H9 (cell line): Measurements from ENCODE around the gene XRCC2. TPM values are rescaled to one million over a fixed set of nuclear protein-coding genes. Genes with fewer than 3 reads are reported as not detected.

Source experiments
- DNase-seq: peaks from one replicate; pipeline ENCODE4 v3.0.0-alpha.2; 2017
- H2AFZ ChIP-seq: one replicate; pipeline ENCODE4 v1.6.1; 2013; ENCODE audit warnings: mild to moderate bottlenecking, low read length, control low read depth, moderate library complexity
- H2AK5ac ChIP-seq: 2 replicates; pipeline ENCODE4 v1.6.1; 2013; ENCODE audit warnings: low read length, control low read depth, mixed read lengths; ENCODE audit not compliant: insufficient read length
- H2BK120ac ChIP-seq: one replicate; pipeline ENCODE4 v1.6.1; 2013; ENCODE audit warnings: low read depth, mild to moderate bottlenecking, low read length, control low read depth, inconsistent platforms; ENCODE audit not compliant: poor library complexity, severe bottlenecking
- H2BK12ac ChIP-seq: 2 replicates; pipeline ENCODE4 v1.6.1; 2013; ENCODE audit warnings: low read length, control low read depth, mixed read lengths, low read depth; ENCODE audit not compliant: insufficient read length
- H2BK15ac ChIP-seq: 2 replicates; pipeline ENCODE4 v1.6.1; 2013; ENCODE audit warnings: low read depth, low read length, control low read depth
- H2BK20ac ChIP-seq: one replicate; pipeline ENCODE4 v1.6.1; 2013; ENCODE audit warnings: low read depth, mild to moderate bottlenecking, low read length, control low read depth, inconsistent platforms; ENCODE audit not compliant: poor library complexity, severe bottlenecking
- H2BK5ac ChIP-seq: 2 replicates; pipeline ENCODE4 v1.6.1; 2013; ENCODE audit warnings: low read length, control low read depth, mixed read lengths; ENCODE audit not compliant: insufficient read length
- H3K14ac ChIP-seq: 2 replicates; pipeline ENCODE4 v1.6.1; 2013; ENCODE audit warnings: low read length, control low read depth; ENCODE audit not compliant: insufficient read depth
- H3K18ac ChIP-seq: 2 replicates; pipeline ENCODE4 v1.6.1; 2013; ENCODE audit warnings: low read depth, mild to moderate bottlenecking, mixed read lengths, low read length, control low read depth; ENCODE audit not compliant: insufficient read length
- H3K23ac ChIP-seq: 2 replicates; pipeline ENCODE4 v1.6.1; 2013; ENCODE audit warnings: low read length, control low read depth, mixed read lengths, low read depth; ENCODE audit not compliant: insufficient read length
- H3K23me2 ChIP-seq: 2 replicates; pipeline ENCODE4 v1.6.1; 2013; ENCODE audit warnings: low read depth, mild to moderate bottlenecking, mixed read lengths, low read length, control low read depth; ENCODE audit not compliant: insufficient read length, poor library complexity, severe bottlenecking
- H3K27ac ChIP-seq: 2 replicates; pipeline ENCODE4 v1.5.1; 2013; ENCODE audit warnings: low read length, control low read depth, mixed read lengths, low read depth; ENCODE audit not compliant: insufficient read length
- H3K27me3 ChIP-seq: 2 replicates; pipeline ENCODE4 v1.6.1; 2013; ENCODE audit warnings: low read length, control low read depth, inconsistent platforms; ENCODE audit not compliant: insufficient read depth
- H3K4ac ChIP-seq: 2 replicates; pipeline ENCODE4 v1.6.1; 2013; ENCODE audit warnings: low read depth, mild to moderate bottlenecking, control low read depth, inconsistent platforms, low read length, moderate library complexity
- H3K4me1 ChIP-seq: 2 replicates; pipeline ENCODE4 v1.6.1; 2013; ENCODE audit warnings: low read length, control low read depth, inconsistent platforms; ENCODE audit not compliant: insufficient read depth
- H3K4me2 ChIP-seq: 2 replicates; pipeline ENCODE4 v1.6.1; 2013; ENCODE audit warnings: low read length, control low read depth, mixed read lengths; ENCODE audit not compliant: insufficient read length, insufficient read depth
- H3K56ac ChIP-seq: 2 replicates; pipeline ENCODE4 v1.6.1; 2013; ENCODE audit warnings: low read depth, mild to moderate bottlenecking, mixed read lengths, low read length, control low read depth; ENCODE audit not compliant: insufficient read length
- H3K79me1 ChIP-seq: 2 replicates; pipeline ENCODE4 v1.6.1; 2013; ENCODE audit warnings: low read depth, mild to moderate bottlenecking, moderate library complexity, low read length, control low read depth, inconsistent platforms; ENCODE audit not compliant: insufficient read depth, poor library complexity, severe bottlenecking
- H3K79me2 ChIP-seq: 2 replicates; pipeline ENCODE4 v1.6.1; 2013; ENCODE audit warnings: low read length, control low read depth, inconsistent platforms; ENCODE audit not compliant: insufficient read depth
- H3K9ac ChIP-seq: 2 replicates; pipeline ENCODE4 v1.6.1; 2013; ENCODE audit warnings: low read length, control low read depth, mixed read lengths; ENCODE audit not compliant: insufficient read length; ENCODE audit errors: extremely low read depth
- H3K9me3 ChIP-seq: one replicate; pipeline ENCODE4 v1.6.1; 2013; ENCODE audit warnings: low read depth, low read length, inconsistent platforms; ENCODE audit not compliant: control insufficient read depth
- H3T11ph ChIP-seq: one replicate; pipeline ENCODE4 v1.6.1; 2013; ENCODE audit warnings: mild to moderate bottlenecking, low read length, control low read depth, inconsistent platforms
- H4K20me1 ChIP-seq: one replicate; pipeline ENCODE4 v1.6.1; 2013; ENCODE audit not compliant: control insufficient read depth, insufficient read length, insufficient read depth
- H4K5ac ChIP-seq: 2 replicates; pipeline ENCODE4 v1.6.1; 2013; ENCODE audit warnings: low read depth, mild to moderate bottlenecking, mixed read lengths, low read length, control low read depth; ENCODE audit not compliant: insufficient read length
- H4K8ac ChIP-seq: replicated peaks from 2 replicates; pipeline ENCODE4 v1.6.1; 2013; ENCODE audit warnings: low read length, control low read depth, mixed read lengths, low read depth; ENCODE audit not compliant: insufficient read length
- H4K91ac ChIP-seq: 2 replicates; pipeline ENCODE4 v1.6.1; 2013; ENCODE audit warnings: low read depth, mild to moderate bottlenecking, moderate library complexity, mixed read lengths, low read length, control low read depth; ENCODE audit not compliant: insufficient read length
- H3K27ac Mint-ChIP-seq, 3 experiments: 2 replicates in 2 of 3; 3 replicates in 1 of 3; pipeline ENCODE4 v1.8.0; 2020 to 2021; ENCODE audit warnings: mixed read lengths in 3 of 3, mild to moderate bottlenecking in 1 of 3, moderate library complexity in 1 of 3
- H3K27me3 Mint-ChIP-seq: 2 replicates; pipeline ENCODE4 v1.8.0; 2021; ENCODE audit warnings: low read depth, mild to moderate bottlenecking, moderate library complexity, mixed read lengths
- H3K36me3 Mint-ChIP-seq, 3 experiments: 2 replicates in 2 of 3; 3 replicates in 1 of 3; pipeline ENCODE4 v1.8.0; 2020 to 2021; ENCODE audit warnings: low read depth in 3 of 3, mixed read lengths in 3 of 3; ENCODE audit not compliant: insufficient read depth in 1 of 3
- H3K4me1 Mint-ChIP-seq, 2 experiments: 2 replicates each; pipeline ENCODE4 v1.8.0; 2020; ENCODE audit warnings: mixed read lengths in 2 of 2
- H3K4me3 Mint-ChIP-seq, 2 experiments: 2 replicates in 1 of 2; 3 replicates in 1 of 2; pipeline ENCODE4 v1.8.0; 2020 to 2021; ENCODE audit warnings: mild to moderate bottlenecking in 2 of 2, mixed read lengths in 2 of 2, moderate library complexity in 1 of 2
- H3K9me3 Mint-ChIP-seq, 2 experiments: 2 replicates in 1 of 2; 3 replicates in 1 of 2; pipeline ENCODE4 v1.8.0; 2020; ENCODE audit warnings: mild to moderate bottlenecking in 2 of 2, mixed read lengths in 2 of 2, moderate library complexity in 1 of 2
- CTCF ChIP-seq: fragments of 200-600 bp; sonication (generic); conservative IDR thresholded peaks from 3 replicates; pipeline ENCODE4 v1.8.0; 2021; ENCODE audit warnings: antibody characterized with exemption, mild to moderate bottlenecking
- WGBS: extraction: QIAGEN DNeasy Blood & Tissue Kit; methylation state at CpG from one replicate; pipeline ENCODE4 v1.1.7; 2013; ENCODE audit warnings: missing lambda C conversion rate, low lambda C conversion rate, mixed read lengths; ENCODE audit not compliant: insufficient read length; ENCODE audit errors: extremely low coverage; 5-methylcytosine and 5-hydroxymethylcytosine counted together
- total RNA-seq: library from RNA; stranded (reverse); gene quantifications from 2 replicates; pipeline ENCODE4 v1.2.1, GENCODE V29; 2021

The XRCC2 gene
- total RNA-seq, 1 experiment from 2014 or later = 22.8 TPM

DNA sequence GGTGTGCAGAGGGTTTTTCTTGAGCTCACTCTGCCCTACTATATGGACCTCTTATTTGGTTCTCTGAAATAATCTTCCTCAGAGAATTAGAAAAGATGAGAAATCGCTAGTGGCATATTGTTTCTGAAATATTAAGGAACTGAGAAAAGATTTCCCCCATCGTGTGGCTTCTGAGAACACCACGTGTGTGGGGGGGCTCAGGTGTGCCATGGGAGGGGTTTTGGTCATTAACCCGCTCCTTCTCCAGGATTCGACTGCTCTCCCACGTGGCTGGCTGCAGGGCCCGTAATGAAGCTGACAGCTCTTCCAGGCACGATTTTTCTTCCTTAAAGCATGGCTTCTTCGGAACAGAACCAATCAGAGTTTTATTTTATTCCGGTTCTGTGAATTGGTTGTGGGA lies 67.7 kb downstream of the XRCC2 start:
- H4K91ac ChIP-seq = no peak overlapping the region
- no peaks in the 10 kb centered on the region for H3K4me1 ChIP-seq
- H3K9me3 ChIP-seq = no peaks in the 10 kb centered on the region
- H2BK15ac ChIP-seq = no peak overlapping the region
- no peak overlapping the region for H3K23ac ChIP-seq
- H3K14ac ChIP-seq = no peak overlapping the region
- DNase-seq = no peak
- H2AK5ac ChIP-seq = no peak overlapping the region
- H3K4ac ChIP-seq = no peak overlapping the region
- H3K4me1 Mint-ChIP-seq = no peaks in the 10 kb centered on the region
- no peaks in the 10 kb centered on the region for H3K23me2 ChIP-seq
- H3K4me3 Mint-ChIP-seq = no peak overlapping the region
- no peak overlapping the region for H2BK120ac ChIP-seq
- no peak overlapping the region for H2BK20ac ChIP-seq
- H3K4me2 ChIP-seq = no peak overlapping the region
- H2BK5ac ChIP-seq = no peak overlapping the region
- H3K27ac Mint-ChIP-seq = no peak overlapping the region
- H2AFZ ChIP-seq = no peak overlapping the region
- H3K79me2 ChIP-seq = no peaks in the 10 kb centered on the region
- H3K18ac ChIP-seq = no peak overlapping the region
- H3K56ac ChIP-seq = no peak overlapping the region
- H3K79me1 ChIP-seq = no peaks in the 10 kb centered on the region
- no peak overlapping the region for H3K9ac ChIP-seq
- no peaks in the 10 kb centered on the region for H3K27me3 Mint-ChIP-seq
- no peak overlapping the region for H4K8ac ChIP-seq
- no peak overlapping the region for H3K27ac ChIP-seq
- no peak overlapping the region for H3T11ph ChIP-seq
- TF ChIP-seq CTCF = no peak
- H3K36me3 Mint-ChIP-seq = peaks cover 0 to 11% (median 4%) of the 10 kb centered on the region in 3 experiments; a peak in 5 of 7 replicates
- no CpG with 5 or more reads among the region's 10 CpGs for WGBS
- no peaks in the 10 kb centered on the region for H3K27me3 ChIP-seq
- no peak overlapping the region for H2BK12ac ChIP-seq
- H3K9me3 Mint-ChIP-seq = peaks cover 11 to 12% of the 10 kb centered on the region in 2 experiments
- H4K20me1 ChIP-seq = no peaks in the 10 kb centered on the region
- H4K5ac ChIP-seq = no peak overlapping the region
